WTC11 (cell line): ENCODE data around the gene AFG3L2. TPM values are rescaled to one million over a fixed set of nuclear protein-coding genes. Genes with fewer than 3 reads are reported as not detected.

Experiments used
- ATAC-seq: fragments of 200-7000 bp; cut with Tn5 transposase; 2 replicates; pipeline ENCODE4 v1.10.0; 2021; ENCODE audit warnings: mild to moderate bottlenecking, moderate library complexity
- CTCF ChIA-PET: fragments of 300-600 bp; sonication (Branson Sonifier 250); formaldehyde crosslinking; loops from one replicate; lab custom pipeline; 2021; ENCODE audit warnings: antibody characterized with exemption; lab: Charles Lee
- POLR2A ChIA-PET: fragments of 350-600 bp; sonication (Branson Sonifier 250); formaldehyde crosslinking; loops from one replicate; lab custom pipeline; 2021; ENCODE audit warnings: antibody characterized with exemption; lab: Charles Lee
- DNase-seq: peaks from one replicate; pipeline ENCODE4 v3.0.0; 2021; ENCODE audit warnings: low spot score
- H3K27ac Mint-ChIP-seq: 2 replicates; pipeline ENCODE4 v1.8.0; 2021; ENCODE audit warnings: mixed read lengths
- H3K27me3 Mint-ChIP-seq: 2 replicates; pipeline ENCODE4 v1.8.0; 2021; ENCODE audit warnings: low read depth, mild to moderate bottlenecking, moderate library complexity, mixed read lengths
- H3K36me3 Mint-ChIP-seq: 2 replicates; pipeline ENCODE4 v1.8.0; 2021; ENCODE audit warnings: mixed read lengths
- H3K4me1 Mint-ChIP-seq: 2 replicates; pipeline ENCODE4 v1.8.0; 2022; ENCODE audit warnings: mixed read lengths
- H3K4me3 Mint-ChIP-seq: 2 replicates; pipeline ENCODE4 v1.8.0; 2021; ENCODE audit warnings: mild to moderate bottlenecking, moderate library complexity, mixed read lengths
- H3K9me3 Mint-ChIP-seq: 2 replicates; pipeline ENCODE4 v1.8.0; 2021; ENCODE audit warnings: mixed read lengths
- FOXK1 ChIP-seq: sonication (generic); formaldehyde crosslinking; IDR thresholded peaks from 2 replicates; pipeline ENCODE4 v1.8.0; 2022; ENCODE audit warnings: mild to moderate bottlenecking, moderate library complexity, missing genetic modification reagents
- GABPB1 ChIP-seq: sonication (generic); formaldehyde crosslinking; IDR thresholded peaks from 2 replicates; pipeline ENCODE4 v1.8.1; 2023; ENCODE audit warnings: mild to moderate bottlenecking, missing genetic modification reagents
- GRHL2 ChIP-seq: fragments of 250-450 bp; sonication (Bioruptor Pico); IDR thresholded peaks from 2 replicates; pipeline ENCODE4 v1.8.0; 2022; ENCODE audit warnings: mild to moderate bottlenecking, moderate library complexity; ENCODE audit not compliant: insufficient replicate concordance, severe bottlenecking
- HMGA2 ChIP-seq: fragments of 250-450 bp; sonication (Bioruptor Pico); IDR thresholded peaks from 2 replicates; pipeline ENCODE4 v1.4.0; 2021; ENCODE audit warnings: mild to moderate bottlenecking, moderate library complexity
- JAZF1 ChIP-seq: fragments of 250-450 bp; sonication (Bioruptor Pico); IDR thresholded peaks from 2 replicates; pipeline ENCODE4 v1.9.0; 2021; ENCODE audit warnings: moderate library complexity, mild to moderate bottlenecking, inconsistent platforms
- JUN ChIP-seq: sonication (generic); formaldehyde crosslinking; IDR thresholded peaks from 2 replicates; pipeline ENCODE4 v1.8.0; 2023; ENCODE audit warnings: mild to moderate bottlenecking, missing genetic modification reagents
- NFE2L1 ChIP-seq: sonication (generic); formaldehyde crosslinking; IDR thresholded peaks from 2 replicates; pipeline ENCODE4 v1.8.1; 2023; ENCODE audit warnings: missing genetic modification reagents
- NFYB ChIP-seq: sonication (generic); formaldehyde crosslinking; conservative IDR thresholded peaks from 2 replicates; pipeline ENCODE4 v1.8.0; 2022; ENCODE audit warnings: low read depth, missing genetic modification reagents
- NR2C2 ChIP-seq: sonication (generic); formaldehyde crosslinking; IDR thresholded peaks from 2 replicates; pipeline ENCODE4 v1.8.0; 2022; ENCODE audit warnings: mild to moderate bottlenecking, missing genetic modification reagents
- SP1 ChIP-seq: sonication (generic); formaldehyde crosslinking; conservative IDR thresholded peaks from 2 replicates; pipeline ENCODE4 v1.8.1; 2022; ENCODE audit warnings: missing genetic modification reagents
- TP53 ChIP-seq: sonication (generic); formaldehyde crosslinking; IDR thresholded peaks from 2 replicates; pipeline ENCODE4 v1.8.1; 2023; ENCODE audit warnings: mild to moderate bottlenecking, missing genetic modification reagents
- ZNF416 ChIP-seq: fragments of 250-450 bp; sonication (Bioruptor Pico); IDR thresholded peaks from 2 replicates; pipeline ENCODE4 v1.9.0; 2021; ENCODE audit warnings: mild to moderate bottlenecking, inconsistent platforms
- total RNA-seq: library from RNA; stranded (reverse); gene quantifications from 3 replicates; pipeline ENCODE4 v1.2.3, GENCODE V29; 2021
- TF ChIP-seq, protein P1 (sequence below): fragments of 250-450 bp; sonication (Bioruptor Pico); IDR thresholded peaks from 2 replicates; pipeline ENCODE4 v1.9.0; 2021; ENCODE audit warnings: mild to moderate bottlenecking
- TF ChIP-seq, protein P2 (sequence below): sonication (generic); formaldehyde crosslinking; IDR thresholded peaks from 2 replicates; pipeline ENCODE4 v1.8.0; 2022; ENCODE audit warnings: mild to moderate bottlenecking, missing genetic modification reagents
- TF ChIP-seq, protein P3 (sequence below): fragments of 250-450 bp; sonication (Bioruptor Pico); IDR thresholded peaks from 2 replicates; pipeline ENCODE4 v1.9.0; 2021; ENCODE audit warnings: mild to moderate bottlenecking, borderline replicate concordance
- TF ChIP-seq, protein P4 (sequence below): sonication (generic); formaldehyde crosslinking; IDR thresholded peaks from 2 replicates; pipeline ENCODE4 v1.8.0; 2022; ENCODE audit warnings: mild to moderate bottlenecking, missing genetic modification reagents
- TF ChIP-seq, protein P5 (sequence below): sonication (generic); formaldehyde crosslinking; IDR thresholded peaks from 2 replicates; pipeline ENCODE4 v1.8.1; 2023; ENCODE audit warnings: mild to moderate bottlenecking, missing genetic modification reagents
- TF ChIP-seq, protein P6 (sequence below): sonication (generic); formaldehyde crosslinking; IDR thresholded peaks from 2 replicates; pipeline ENCODE4 v1.8.1; 2022; ENCODE audit warnings: mild to moderate bottlenecking, missing genetic modification reagents, moderate library complexity, borderline replicate concordance
- TF ChIP-seq, protein P7 (sequence below): sonication (generic); formaldehyde crosslinking; IDR thresholded peaks from 2 replicates; pipeline ENCODE4 v1.8.0; 2023; ENCODE audit warnings: missing genetic modification reagents
- TF ChIP-seq, protein P8 (sequence below): sonication (generic); formaldehyde crosslinking; IDR thresholded peaks from 2 replicates; pipeline ENCODE4 v1.8.0; 2022; ENCODE audit warnings: mild to moderate bottlenecking, missing genetic modification reagents
- TF ChIP-seq, protein P9 (sequence below): fragments of 250-450 bp; sonication (Bioruptor Pico); conservative IDR thresholded peaks from 2 replicates; pipeline ENCODE4 v1.9.0; 2021; ENCODE audit warnings: mild to moderate bottlenecking
- TF ChIP-seq, protein P10 (sequence below): sonication (generic); formaldehyde crosslinking; IDR thresholded peaks from 2 replicates; pipeline ENCODE4 v1.8.0; 2022; ENCODE audit warnings: mild to moderate bottlenecking, missing genetic modification reagents

AFG3L2 gene
- total RNA-seq, 1 experiment from 2014 or later, result 109 TPM

DNA sequence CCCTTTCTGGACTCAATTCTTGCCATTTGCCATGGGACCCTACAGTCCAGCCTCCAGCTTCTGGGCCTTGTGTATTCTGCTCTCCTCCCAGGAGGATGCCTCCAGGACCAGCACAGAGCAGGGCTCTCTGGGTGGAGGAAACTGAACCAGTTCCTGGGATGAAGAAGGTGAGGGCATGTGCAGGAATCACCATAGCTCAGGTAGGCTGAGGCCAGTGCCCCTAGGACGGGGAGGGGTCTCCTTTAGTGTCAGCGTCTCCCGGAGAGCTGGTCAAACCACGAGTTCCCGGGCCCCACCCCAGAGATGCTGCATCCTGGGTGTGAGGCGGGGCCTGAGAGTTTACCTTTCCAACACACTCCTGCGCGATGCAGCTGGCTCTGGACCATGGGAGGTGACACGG, 24.9 kb upstream of the AFG3L2 start (continued):
- TF ChIP-seq, protein P1, sequence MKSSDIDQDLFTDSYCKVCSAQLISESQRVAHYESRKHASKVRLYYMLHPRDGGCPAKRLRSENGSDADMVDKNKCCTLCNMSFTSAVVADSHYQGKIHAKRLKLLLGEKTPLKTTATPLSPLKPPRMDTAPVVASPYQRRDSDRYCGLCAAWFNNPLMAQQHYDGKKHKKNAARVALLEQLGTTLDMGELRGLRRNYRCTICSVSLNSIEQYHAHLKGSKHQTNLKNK (CRISPR knock-in tag), result no peak
- TF ChIP-seq, protein P2, sequence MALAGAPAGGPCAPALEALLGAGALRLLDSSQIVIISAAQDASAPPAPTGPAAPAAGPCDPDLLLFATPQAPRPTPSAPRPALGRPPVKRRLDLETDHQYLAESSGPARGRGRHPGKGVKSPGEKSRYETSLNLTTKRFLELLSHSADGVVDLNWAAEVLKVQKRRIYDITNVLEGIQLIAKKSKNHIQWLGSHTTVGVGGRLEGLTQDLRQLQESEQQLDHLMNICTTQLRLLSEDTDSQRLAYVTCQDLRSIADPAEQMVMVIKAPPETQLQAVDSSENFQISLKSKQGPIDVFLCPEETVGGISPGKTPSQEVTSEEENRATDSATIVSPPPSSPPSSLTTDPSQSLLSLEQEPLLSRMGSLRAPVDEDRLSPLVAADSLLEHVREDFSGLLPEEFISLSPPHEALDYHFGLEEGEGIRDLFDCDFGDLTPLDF (CRISPR knock-in tag), result no peak
- TF ChIP-seq, protein P3, sequence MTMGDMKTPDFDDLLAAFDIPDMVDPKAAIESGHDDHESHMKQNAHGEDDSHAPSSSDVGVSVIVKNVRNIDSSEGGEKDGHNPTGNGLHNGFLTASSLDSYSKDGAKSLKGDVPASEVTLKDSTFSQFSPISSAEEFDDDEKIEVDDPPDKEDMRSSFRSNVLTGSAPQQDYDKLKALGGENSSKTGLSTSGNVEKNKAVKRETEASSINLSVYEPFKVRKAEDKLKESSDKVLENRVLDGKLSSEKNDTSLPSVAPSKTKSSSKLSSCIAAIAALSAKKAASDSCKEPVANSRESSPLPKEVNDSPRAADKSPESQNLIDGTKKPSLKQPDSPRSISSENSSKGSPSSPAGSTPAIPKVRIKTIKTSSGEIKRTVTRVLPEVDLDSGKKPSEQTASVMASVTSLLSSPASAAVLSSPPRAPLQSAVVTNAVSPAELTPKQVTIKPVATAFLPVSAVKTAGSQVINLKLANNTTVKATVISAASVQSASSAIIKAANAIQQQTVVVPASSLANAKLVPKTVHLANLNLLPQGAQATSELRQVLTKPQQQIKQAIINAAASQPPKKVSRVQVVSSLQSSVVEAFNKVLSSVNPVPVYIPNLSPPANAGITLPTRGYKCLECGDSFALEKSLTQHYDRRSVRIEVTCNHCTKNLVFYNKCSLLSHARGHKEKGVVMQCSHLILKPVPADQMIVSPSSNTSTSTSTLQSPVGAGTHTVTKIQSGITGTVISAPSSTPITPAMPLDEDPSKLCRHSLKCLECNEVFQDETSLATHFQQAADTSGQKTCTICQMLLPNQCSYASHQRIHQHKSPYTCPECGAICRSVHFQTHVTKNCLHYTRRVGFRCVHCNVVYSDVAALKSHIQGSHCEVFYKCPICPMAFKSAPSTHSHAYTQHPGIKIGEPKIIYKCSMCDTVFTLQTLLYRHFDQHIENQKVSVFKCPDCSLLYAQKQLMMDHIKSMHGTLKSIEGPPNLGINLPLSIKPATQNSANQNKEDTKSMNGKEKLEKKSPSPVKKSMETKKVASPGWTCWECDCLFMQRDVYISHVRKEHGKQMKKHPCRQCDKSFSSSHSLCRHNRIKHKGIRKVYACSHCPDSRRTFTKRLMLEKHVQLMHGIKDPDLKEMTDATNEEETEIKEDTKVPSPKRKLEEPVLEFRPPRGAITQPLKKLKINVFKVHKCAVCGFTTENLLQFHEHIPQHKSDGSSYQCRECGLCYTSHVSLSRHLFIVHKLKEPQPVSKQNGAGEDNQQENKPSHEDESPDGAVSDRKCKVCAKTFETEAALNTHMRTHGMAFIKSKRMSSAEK, result no peak

DNA sequence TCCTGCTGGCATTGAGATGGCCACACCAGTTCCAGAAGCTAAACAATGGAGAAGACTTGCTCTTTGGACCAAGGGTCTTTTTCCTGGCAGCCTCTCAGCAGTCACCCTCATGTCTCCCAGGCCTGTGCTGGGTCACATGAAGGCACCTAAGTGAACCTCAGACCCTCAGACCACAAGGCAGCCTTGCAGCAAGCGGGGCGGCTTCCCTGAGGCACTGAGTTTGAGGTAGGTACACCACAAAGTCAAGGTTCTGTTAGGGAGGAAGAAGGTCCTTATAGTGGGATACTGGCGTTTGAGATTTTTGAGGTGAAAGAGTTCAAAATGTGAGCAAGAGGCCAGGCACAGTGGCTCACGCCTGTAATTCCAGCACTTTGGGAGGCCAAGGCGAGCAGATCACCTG, 22.2 kb upstream of the AFG3L2 start:
- CTCF ChIA-PET, result no interaction called here
- DNase-seq, result no peak
- no peaks in the 10 kb centered on the region for H3K36me3 Mint-ChIP-seq
- no peak overlapping the region for H3K27ac Mint-ChIP-seq
- peaks cover 19% of the 10 kb centered on the region for H3K4me1 Mint-ChIP-seq
- peaks cover 5% of the 10 kb centered on the region; the same call in 1 of the 2 replicates for H3K27me3 Mint-ChIP-seq
- TF ChIP-seq NR2C2 (CRISPR knock-in tag) (no peak), TP53 (CRISPR knock-in tag) (no peak), GRHL2 (CRISPR knock-in tag) (no peak), NFYB (CRISPR knock-in tag) (no peak), ZNF416 (CRISPR knock-in tag) (no peak), JAZF1 (CRISPR knock-in tag) (no peak), JUN (CRISPR knock-in tag) (no peak), HMGA2 (CRISPR knock-in tag) (no peak), NFE2L1 (no peak), SP1 (CRISPR knock-in tag) (no peak), GABPB1 (CRISPR knock-in tag) (no peak), FOXK1 (no peak)
- TF ChIP-seq, protein P4, sequence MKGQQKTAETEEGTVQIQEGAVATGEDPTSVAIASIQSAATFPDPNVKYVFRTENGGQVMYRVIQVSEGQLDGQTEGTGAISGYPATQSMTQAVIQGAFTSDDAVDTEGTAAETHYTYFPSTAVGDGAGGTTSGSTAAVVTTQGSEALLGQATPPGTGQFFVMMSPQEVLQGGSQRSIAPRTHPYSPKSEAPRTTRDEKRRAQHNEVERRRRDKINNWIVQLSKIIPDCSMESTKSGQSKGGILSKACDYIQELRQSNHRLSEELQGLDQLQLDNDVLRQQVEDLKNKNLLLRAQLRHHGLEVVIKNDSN (CRISPR knock-in tag), result no peak
- TF ChIP-seq, protein P5, sequence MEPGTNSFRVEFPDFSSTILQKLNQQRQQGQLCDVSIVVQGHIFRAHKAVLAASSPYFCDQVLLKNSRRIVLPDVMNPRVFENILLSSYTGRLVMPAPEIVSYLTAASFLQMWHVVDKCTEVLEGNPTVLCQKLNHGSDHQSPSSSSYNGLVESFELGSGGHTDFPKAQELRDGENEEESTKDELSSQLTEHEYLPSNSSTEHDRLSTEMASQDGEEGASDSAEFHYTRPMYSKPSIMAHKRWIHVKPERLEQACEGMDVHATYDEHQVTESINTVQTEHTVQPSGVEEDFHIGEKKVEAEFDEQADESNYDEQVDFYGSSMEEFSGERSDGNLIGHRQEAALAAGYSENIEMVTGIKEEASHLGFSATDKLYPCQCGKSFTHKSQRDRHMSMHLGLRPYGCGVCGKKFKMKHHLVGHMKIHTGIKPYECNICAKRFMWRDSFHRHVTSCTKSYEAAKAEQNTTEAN (CRISPR knock-in tag), result no peak
- TF ChIP-seq, protein P6, sequence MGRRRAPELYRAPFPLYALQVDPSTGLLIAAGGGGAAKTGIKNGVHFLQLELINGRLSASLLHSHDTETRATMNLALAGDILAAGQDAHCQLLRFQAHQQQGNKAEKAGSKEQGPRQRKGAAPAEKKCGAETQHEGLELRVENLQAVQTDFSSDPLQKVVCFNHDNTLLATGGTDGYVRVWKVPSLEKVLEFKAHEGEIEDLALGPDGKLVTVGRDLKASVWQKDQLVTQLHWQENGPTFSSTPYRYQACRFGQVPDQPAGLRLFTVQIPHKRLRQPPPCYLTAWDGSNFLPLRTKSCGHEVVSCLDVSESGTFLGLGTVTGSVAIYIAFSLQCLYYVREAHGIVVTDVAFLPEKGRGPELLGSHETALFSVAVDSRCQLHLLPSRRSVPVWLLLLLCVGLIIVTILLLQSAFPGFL (CRISPR knock-in tag), result no peak
- TF ChIP-seq, protein P7, sequence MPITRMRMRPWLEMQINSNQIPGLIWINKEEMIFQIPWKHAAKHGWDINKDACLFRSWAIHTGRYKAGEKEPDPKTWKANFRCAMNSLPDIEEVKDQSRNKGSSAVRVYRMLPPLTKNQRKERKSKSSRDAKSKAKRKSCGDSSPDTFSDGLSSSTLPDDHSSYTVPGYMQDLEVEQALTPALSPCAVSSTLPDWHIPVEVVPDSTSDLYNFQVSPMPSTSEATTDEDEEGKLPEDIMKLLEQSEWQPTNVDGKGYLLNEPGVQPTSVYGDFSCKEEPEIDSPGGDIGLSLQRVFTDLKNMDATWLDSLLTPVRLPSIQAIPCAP (CRISPR knock-in tag), result no peak
- TF ChIP-seq, protein P8, sequence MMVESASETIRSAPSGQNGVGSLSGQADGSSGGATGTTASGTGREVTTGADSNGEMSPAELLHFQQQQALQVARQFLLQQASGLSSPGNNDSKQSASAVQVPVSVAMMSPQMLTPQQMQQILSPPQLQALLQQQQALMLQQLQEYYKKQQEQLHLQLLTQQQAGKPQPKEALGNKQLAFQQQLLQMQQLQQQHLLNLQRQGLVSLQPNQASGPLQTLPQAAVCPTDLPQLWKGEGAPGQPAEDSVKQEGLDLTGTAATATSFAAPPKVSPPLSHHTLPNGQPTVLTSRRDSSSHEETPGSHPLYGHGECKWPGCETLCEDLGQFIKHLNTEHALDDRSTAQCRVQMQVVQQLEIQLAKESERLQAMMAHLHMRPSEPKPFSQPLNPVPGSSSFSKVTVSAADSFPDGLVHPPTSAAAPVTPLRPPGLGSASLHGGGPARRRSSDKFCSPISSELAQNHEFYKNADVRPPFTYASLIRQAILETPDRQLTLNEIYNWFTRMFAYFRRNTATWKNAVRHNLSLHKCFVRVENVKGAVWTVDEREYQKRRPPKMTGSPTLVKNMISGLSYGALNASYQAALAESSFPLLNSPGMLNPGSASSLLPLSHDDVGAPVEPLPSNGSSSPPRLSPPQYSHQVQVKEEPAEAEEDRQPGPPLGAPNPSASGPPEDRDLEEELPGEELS (CRISPR knock-in tag), result no peak
- TF ChIP-seq, protein P9, sequence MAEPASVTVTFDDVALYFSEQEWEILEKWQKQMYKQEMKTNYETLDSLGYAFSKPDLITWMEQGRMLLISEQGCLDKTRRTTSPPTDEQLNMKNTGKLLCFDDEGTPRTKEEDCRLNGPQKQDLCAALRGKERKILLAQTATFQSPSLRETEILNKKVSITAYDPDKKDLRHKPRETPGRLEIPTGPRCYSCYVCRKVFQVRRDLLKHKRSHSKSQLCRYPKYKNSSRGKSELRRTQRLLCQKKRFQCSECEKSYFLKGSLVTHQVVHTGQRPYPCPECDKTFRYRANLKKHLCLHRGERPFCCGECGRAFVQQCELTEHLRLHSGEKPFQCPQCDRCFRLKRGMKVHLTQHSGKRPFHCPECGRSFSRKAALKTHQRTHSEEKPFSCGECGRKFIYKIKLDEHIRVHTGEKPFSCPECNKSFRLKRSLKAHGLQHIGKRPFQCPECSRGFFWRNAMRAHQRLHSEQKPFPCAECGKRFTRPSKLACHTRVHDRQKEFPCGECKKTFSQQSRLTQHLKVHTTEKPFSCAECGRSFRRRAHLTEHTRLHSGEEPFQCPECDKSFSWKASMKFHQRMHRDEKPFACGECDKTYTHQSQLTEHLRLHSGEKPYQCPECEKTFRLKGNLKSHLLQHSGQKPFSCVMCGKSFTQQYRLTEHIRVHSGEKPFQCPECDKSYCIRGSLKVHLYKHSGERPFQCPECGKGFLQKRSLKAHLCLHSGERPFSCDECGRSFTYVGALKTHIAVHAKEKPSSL (CRISPR knock-in tag), result no peak
- TF ChIP-seq, protein P10, sequence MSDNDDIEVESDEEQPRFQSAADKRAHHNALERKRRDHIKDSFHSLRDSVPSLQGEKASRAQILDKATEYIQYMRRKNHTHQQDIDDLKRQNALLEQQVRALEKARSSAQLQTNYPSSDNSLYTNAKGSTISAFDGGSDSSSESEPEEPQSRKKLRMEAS, result no peak
- TF ChIP-seq, protein P1 (CRISPR knock-in tag), result no peak
- H3K9me3 Mint-ChIP-seq, result no peaks in the 10 kb centered on the region
- ATAC-seq, result no peak
- H3K4me3 Mint-ChIP-seq, result no peak overlapping the region
- POLR2A ChIA-PET, result no interaction called here
